PC-9 (cell line): ENCODE measurements around the gene MYH7. TPM values are rescaled to one million over a fixed set of nuclear protein-coding genes. Genes with fewer than 3 reads are reported as not detected.

Experiments
- BruUV-seq: library from RNA; stranded (reverse); fragments of 400-500 nt; replicated peaks from 2 replicates; lab custom pipeline; 2021; lab: Mats Ljungman, UMichigan
- CTCF ChIA-PET: fragments of 300-600 bp; sonication (Branson Sonifier 250); formaldehyde crosslinking; loops from one replicate; lab custom pipeline; 2022; ENCODE audit warnings: antibody characterized with exemption; lab: Charles Lee
- POLR2A ChIA-PET: fragments of 300-600 bp; sonication (Branson Sonifier 250); formaldehyde crosslinking; loops from one replicate; lab custom pipeline; 2022; ENCODE audit warnings: antibody characterized with exemption; ENCODE audit not compliant: unreplicated experiment; lab: Charles Lee
- DNase-seq, 2 experiments: peaks; one replicate each; pipeline versions ENCODE4 v3.0.0 to v3.0.0-alpha.2; 2015 to 2022; ENCODE audit warnings: mixed read lengths in 1 of 2
- H2AFZ ChIP-seq: fragments of 200-600 bp; sonication (generic); 2 replicates; pipeline ENCODE4 v1.8.1; 2017; ENCODE audit warnings: antibody characterized with exemption
- H3F3A ChIP-seq: fragments of 200-600 bp; sonication (generic); 2 replicates; pipeline ENCODE4 v1.8.1; 2017; ENCODE audit warnings: antibody characterized with exemption, mild to moderate bottlenecking, low read depth; ENCODE audit not compliant: insufficient read depth
- H3K27ac ChIP-seq: fragments of 200-600 bp; sonication (generic); 2 replicates; pipeline ENCODE4 v1.6.1; 2016; ENCODE audit warnings: mixed run types
- H3K27me3 ChIP-seq: fragments of 200-600 bp; sonication (generic); 2 replicates; pipeline ENCODE4 v1.6.1; 2016; ENCODE audit warnings: low read depth, mixed run types; ENCODE audit not compliant: insufficient read depth
- H3K36me3 ChIP-seq: fragments of 200-600 bp; sonication (generic); 2 replicates; pipeline ENCODE4 v1.6.1; 2016; ENCODE audit warnings: low read depth, mixed run types
- H3K4me1 ChIP-seq: fragments of 200-600 bp; sonication (generic); replicated peaks from 2 replicates; pipeline ENCODE4 v1.6.1; 2016; ENCODE audit warnings: mixed run types; ENCODE audit not compliant: insufficient read depth
- H3K4me2 ChIP-seq: fragments of 200-600 bp; sonication (generic); 2 replicates; pipeline ENCODE4 v1.6.1; 2017; ENCODE audit warnings: mixed run types
- H3K4me3 ChIP-seq: fragments of 200-600 bp; sonication (generic); 2 replicates; pipeline ENCODE4 v1.6.1; 2016; ENCODE audit warnings: mixed run types
- H3K79me2 ChIP-seq: fragments of 200-600 bp; sonication (generic); 2 replicates; pipeline ENCODE4 v1.6.1; 2017; ENCODE audit warnings: low read depth, mixed run types
- H3K9me2 ChIP-seq: fragments of 200-600 bp; sonication (generic); 2 replicates; pipeline ENCODE4 v1.8.1; 2017; ENCODE audit warnings: mild to moderate bottlenecking; ENCODE audit not compliant: insufficient read depth
- H3K9me3 ChIP-seq: fragments of 200-600 bp; sonication (generic); 2 replicates; pipeline ENCODE4 v1.8.1; 2016; ENCODE audit warnings: low read depth; ENCODE audit not compliant: insufficient read depth
- H4K20me1 ChIP-seq: fragments of 200-600 bp; sonication (generic); 2 replicates; pipeline ENCODE4 v1.8.1; 2017; ENCODE audit not compliant: insufficient read depth
- CTCF ChIP-seq: fragments of 200-600 bp; sonication (generic); conservative IDR thresholded peaks from 2 replicates; pipeline ENCODE4 v1.6.1; 2017; ENCODE audit warnings: mixed run types, antibody characterized with exemption, mild to moderate bottlenecking, moderate library complexity
- EZH2 ChIP-seq: fragments of 200-600 bp; sonication (generic); IDR thresholded peaks from 2 replicates; pipeline ENCODE4 v1.8.0; 2017; ENCODE audit warnings: antibody characterized with exemption, low read depth
- intact Hi-C: fragments of 100-400 bp; cut with micrococcal nuclease; formaldehyde crosslinking; loops from one replicate; pipeline ENCODE4 v1.10.0; 2022; ENCODE audit not compliant: unreplicated experiment
- total RNA-seq: library from RNA; stranded (reverse); gene quantifications from 2 replicates; pipeline ENCODE4 v1.2.3, GENCODE V29; 2021

The MYH7 gene
- total RNA-seq, 1 experiment from 2014 or later: not detected

- POLR2A ChIA-PET: no interaction called here
- no peaks in the 10 kb centered on the region for H3K9me2 ChIP-seq
- no peaks in the 10 kb centered on the region for H3F3A ChIP-seq
- H3K4me2 ChIP-seq: no peak overlapping the region
- no peaks in the 10 kb centered on the region for H3K79me2 ChIP-seq
- peaks cover 23% of the 10 kb centered on the region for H3K27me3 ChIP-seq
- no peaks in the 10 kb centered on the region for H3K9me3 ChIP-seq
- H3K4me1 ChIP-seq: no peaks in the 10 kb centered on the region
- no peaks in the 10 kb centered on the region for H4K20me1 ChIP-seq
- H2AFZ ChIP-seq: no peak overlapping the region
- H3K4me3 ChIP-seq: no peak overlapping the region
- no peaks in the 10 kb centered on the region for H3K36me3 ChIP-seq
- CTCF ChIA-PET: no interaction called here
- intact Hi-C loops: loop anchor here (5.0 kb wide), 1 partner anchor 122 kb away; no protein-coding TSS in a partner anchor
- no TSS peak for BruUV-seq
- TF ChIP-seq CTCF (no peak), EZH2 (no peak)
- DNase-seq: no peak
- H3K27ac ChIP-seq: no peak overlapping the region
Measured at GRCh38 chr14:23454445-23454856, 19.0 kb upstream of the MYH7 start.

DNA sequence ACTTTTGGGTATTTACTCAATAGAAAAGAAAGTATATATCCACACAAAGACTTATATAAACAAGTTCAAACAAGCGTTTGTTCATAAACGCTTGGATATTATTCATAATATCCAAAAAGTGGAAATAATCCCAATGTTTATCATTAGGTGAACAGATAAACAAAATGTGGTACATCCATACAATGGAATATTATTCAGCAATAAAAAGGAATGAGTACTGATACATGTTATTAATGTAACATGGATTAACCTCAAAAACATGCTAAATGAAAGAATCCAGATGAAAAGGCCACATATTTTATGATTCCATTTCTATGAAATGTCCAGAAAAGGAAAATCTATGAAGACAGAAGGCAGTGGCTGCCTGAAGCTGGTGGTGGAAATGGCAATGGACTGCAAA lies 16.8 kb upstream of the MYH7 start:
- ChIA-PET CTCF (no interaction called here), POLR2A (no interaction called here)
- H3K27me3 ChIP-seq: peaks cover 23% of the 10 kb centered on the region
- intact Hi-C loops: loop anchor here (5.0 kb wide), 1 partner anchor 120 kb away; no protein-coding TSS in a partner anchor
- no peak for DNase-seq
- no peaks in the 10 kb centered on the region for H4K20me1 ChIP-seq
- H3K36me3 ChIP-seq: no peaks in the 10 kb centered on the region
- H3K27ac ChIP-seq: no peak overlapping the region
- H3K4me2 ChIP-seq: no peak overlapping the region
- no peak overlapping the region for H3K4me3 ChIP-seq
- no peak overlapping the region for H2AFZ ChIP-seq
- H3K9me3 ChIP-seq: no peaks in the 10 kb centered on the region
- H3K9me2 ChIP-seq: no peaks in the 10 kb centered on the region
- TF ChIP-seq EZH2 (no peak), CTCF (no peak)
- H3F3A ChIP-seq: no peaks in the 10 kb centered on the region
- no TSS peak for BruUV-seq
- H3K79me2 ChIP-seq: no peaks in the 10 kb centered on the region
- H3K4me1 ChIP-seq: no peaks in the 10 kb centered on the region

DNA sequence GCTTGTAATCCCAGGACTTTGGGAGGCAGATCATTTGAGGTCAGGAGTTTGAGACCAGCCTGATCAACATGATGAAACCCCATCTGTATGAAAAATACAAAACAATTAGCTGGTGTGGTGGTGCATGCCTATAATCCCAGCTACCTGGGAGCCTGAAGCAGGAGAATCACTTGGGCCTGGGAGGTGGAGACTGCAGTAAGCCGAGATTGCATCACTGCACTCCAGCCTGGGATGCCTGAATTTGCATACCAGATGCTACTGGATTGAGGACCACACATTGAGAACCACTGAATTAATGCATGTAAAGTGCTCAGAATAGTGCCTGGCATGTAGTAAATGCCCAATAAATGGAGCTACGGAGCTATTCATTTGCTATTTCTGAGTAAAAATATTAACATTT lies 14.9 kb upstream of the MYH7 start:
- Histone ChIP-seq H3K9me3 (no peaks in the 10 kb centered on the region), H3F3A (no peaks in the 10 kb centered on the region), H2AFZ (no peak overlapping the region), H3K27ac (no peak overlapping the region), H3K27me3 (peaks cover 23% of the 10 kb centered on the region), H3K9me2 (no peaks in the 10 kb centered on the region), H3K4me3 (no peak overlapping the region), H3K79me2 (no peaks in the 10 kb centered on the region), H3K4me1 (no peaks in the 10 kb centered on the region), H3K4me2 (no peak overlapping the region), H3K36me3 (no peaks in the 10 kb centered on the region), H4K20me1 (no peaks in the 10 kb centered on the region)
- ChIA-PET POLR2A (no interaction called here), CTCF (no interaction called here)
- intact Hi-C loops: loop anchor here (5.0 kb wide), 1 partner anchor 118 kb away; no protein-coding TSS in a partner anchor
- DNase-seq: no peak
- TF ChIP-seq CTCF: no peak
- TF ChIP-seq EZH2: no peak
- BruUV-seq: no TSS peak
